Anterior cingulate cortex (tissue), 58 donors: Measurements from ENCODE around the gene NCKAP5.
A peak's percentile ranks its signal among the peaks of the same experiment; 100 is the strongest.

Experiments used
- DNase-seq, 58 donors: peaks; one replicate each; lab custom pipeline; 2025; lab: John Stamatoyannopoulos, UW

NCKAP5 gene

DNA sequence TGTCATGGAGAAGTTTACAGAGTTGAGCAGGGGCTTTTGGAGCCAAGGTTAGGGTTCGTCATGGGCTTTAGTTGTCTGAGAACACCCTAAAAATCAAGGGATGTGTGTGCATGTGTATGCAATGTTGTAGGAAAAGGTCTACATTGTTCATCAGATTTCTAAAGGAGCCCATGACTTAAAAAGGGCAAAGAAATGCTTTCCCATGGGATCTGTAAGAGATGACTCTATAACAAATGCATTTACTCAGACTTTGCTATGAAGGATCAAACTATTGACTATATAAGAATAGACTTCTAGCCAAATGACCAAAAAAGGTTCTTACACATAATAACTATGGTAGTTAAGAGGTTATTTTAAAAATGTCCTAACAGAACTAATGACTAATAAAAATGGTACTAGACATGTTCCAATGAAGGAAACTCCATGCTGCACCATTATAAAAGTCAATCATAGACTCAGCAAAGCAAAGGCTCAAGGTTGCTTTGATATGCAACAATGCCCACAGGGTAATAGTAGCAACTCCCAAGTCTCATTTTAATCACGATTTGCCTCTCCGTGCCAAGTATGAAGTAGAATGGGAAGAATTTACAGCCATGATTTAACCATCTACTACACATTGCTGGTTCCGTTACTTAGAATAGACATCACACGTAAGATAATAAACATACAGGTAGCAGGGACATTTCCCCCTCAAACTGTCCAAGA lies 158.5 kb downstream of the NCKAP5 start:
- no peak for DNase-seq

DNA sequence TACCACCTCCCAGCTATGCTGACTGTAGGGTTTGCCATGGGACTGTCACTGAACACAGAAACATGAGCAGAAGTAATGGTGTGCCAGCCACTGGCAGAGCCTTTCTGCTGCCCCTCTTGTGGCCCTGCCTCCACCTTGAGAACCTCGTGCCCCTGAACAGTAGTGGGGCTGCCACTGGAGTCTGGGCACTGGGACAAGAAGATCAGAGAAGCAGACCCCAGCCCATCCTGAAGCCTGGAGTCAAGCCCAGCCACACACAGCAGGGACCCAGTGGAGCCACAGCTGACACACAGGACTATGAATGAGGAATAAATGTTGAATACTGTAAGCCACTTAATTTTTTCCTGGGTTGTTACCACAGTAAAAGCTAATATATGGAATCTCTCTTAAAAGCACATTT lies 159.6 kb downstream of the NCKAP5 start:
- no peak for DNase-seq

DNA sequence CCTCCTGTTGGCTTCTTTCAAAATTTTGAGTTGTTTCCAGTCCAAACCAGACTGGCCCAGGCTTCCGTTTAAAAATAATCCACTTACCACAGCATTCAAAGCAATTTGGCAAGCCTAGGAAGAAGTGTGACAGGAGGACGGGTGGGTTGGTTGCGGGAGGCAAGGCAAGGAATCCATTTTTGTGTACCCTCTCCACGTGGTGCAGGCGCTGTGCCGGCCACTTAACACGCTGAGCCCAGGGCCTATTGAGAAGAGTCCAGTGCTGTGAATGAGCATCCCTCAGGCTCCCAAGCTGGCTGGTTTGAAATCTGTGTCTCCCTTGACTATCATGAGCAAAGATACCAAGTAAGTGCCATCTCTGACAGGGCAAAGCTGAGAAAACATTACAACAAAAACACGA lies 160.9 kb downstream of the NCKAP5 start:
- DNase-seq: no peak

DNA sequence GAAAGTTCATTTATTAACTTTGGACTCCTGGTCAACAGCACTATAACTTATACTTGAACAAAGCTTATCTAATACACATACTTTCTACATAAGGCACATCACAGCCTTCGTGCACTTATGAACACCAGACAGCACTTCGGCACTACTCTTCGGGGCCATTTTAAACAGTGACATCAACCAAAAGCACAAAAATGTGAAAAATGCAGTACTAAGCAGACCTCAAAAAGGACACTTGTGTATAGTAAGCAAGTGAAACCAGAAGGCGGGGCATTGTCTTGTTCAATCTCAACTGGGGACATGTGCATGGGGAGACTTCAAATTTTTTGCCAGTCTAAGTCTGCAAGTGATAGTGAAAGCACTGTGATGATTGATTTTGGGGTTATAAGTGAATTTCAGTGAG lies 163.0 kb downstream of the NCKAP5 start:
- no peak for DNase-seq

DNA sequence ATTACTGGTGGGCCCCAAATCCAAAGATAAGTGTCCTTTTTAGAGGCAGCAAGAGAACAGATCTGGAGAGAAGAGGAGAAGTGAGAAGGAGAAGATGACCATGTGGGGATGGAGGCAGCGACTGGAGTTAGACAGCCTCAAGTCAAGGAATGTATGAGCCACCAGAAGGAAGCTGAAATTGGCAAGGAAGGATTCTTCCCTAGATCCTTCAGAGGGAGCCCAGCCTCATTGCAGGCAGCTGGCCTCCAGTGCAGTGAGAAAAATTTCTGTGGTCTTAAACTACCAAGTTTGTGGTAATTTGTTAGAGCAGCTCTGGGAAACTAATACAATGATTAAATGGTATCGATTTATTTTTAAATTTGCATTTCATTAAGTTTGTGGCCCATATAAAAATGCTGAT lies 167.9 kb downstream of the NCKAP5 start:
- no peak for DNase-seq

DNA sequence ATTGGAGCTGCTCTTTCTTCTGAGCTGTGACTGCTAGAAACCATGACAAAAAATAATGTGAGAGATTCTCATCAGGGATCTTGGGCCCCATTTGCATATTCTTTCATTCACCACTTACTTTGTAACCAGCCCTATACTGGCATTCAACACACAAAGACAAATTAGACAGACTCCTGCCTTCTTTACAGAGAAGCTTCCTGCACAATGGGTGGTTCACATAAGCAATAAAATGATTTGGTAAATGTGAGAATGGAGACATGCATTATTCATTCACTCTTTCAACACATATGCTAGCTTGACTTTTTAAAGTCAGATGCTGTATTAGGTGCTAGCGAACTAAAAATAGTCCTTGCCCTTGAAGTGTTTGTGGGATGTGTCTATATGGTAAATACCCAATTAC lies 174.4 kb downstream of the NCKAP5 start:
- DNase-seq: no peak

DNA sequence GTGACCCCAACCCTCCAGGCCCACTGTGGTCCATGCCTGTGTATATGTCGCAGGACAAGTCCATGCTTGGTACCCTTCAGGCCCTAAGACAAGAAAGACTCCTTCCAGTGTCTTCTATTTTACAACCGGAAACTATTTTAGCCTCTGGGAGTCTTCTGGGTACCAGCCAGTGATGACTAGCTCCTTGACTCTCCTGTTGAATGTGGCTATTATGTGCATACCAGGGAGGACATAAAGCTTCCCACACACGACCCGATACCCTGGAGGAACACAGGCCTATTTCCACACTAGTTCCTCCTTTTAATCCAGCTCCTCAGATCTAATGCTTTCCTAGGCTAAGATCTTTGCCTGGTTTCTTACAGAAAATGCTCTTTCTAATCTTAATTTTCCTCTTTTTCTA lies 178.1 kb downstream of the NCKAP5 start:
- no peak for DNase-seq

DNA sequence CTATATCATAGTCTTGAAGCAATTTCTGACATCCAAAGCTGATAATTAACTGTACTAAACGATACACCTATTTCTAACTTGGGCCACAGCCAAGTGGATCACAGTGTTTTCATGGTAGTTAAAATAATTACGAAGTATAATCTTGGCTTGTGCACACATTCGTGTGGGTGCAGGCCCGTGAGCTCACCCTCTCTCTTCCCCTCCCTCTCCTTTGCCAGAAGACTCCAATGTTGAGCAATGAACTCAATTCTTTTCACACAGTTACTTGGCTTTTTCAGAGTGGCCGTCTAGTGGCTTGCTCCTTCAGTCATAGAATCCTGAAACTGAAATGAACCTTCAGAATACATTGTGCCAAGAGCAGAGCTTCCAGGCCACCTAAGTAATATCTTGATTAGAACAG lies 178.7 kb downstream of the NCKAP5 start:
- DNase-seq: no peak

DNA sequence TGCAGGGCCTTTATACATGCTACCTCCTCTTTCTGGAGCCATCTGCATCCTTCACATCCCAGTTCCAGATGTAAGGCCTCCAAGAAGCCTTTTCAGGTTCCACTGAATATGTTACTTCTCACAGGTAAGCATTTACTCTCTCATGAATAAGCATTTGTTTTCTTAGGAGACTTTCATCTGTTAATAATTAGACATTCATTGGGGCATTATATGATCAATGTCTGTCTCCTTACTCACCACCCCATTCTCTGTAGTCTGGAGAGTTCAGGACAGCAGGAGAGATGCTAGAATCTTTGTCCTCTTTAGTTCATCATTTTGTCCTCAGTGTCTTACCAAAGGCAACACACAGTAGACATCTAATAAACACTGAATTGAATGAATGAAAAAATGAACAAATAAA lies 185.7 kb downstream of the NCKAP5 start:
- no peak for DNase-seq

DNA sequence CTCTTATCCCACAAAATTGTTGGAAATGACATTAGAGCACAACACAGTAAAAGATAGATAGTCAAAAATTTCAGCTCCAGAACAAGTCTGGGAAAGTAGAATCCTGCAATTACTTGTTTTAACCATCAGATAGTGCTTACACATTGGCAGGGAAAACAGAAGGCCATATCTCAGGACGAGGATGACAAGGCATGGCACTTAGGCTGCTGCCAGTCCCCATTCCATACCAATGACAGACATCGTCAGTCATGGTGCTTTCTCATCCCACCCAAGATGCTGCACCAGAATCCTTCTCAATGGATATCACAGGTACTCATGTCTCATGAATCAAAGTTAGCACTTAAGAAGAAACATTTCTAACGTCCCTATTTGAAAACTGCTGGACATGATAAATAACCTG lies 187.3 kb downstream of the NCKAP5 start:
- no peak for DNase-seq

DNA sequence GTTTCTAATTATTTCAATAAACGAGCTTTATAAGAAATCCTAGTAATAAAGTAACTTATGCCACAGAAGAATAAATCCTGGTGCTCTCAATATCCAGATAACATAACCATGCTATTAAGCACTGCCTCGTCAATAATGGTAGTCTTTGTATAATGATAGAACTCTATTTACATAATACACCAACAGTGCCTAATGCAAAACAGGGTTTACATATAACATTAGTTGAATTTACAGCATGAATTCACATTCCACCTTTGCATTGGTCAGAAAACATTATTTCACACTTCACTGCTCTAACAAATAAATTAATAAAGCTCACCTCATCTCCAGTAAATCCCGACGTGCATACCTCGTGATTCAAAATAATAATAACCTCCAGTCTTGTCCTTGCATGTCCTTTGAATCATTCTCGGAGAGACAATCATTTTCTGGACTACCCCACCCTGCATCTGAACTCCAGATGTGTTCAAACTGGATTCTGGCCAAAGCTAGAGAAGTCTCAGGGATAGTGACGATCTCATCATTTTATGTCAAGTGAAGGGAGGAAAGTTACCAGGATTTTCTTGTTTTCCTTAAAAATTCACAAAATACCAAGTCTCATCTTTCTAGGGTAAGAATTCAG lies 189.2 kb downstream of the NCKAP5 start:
- DNase-seq: no peak

DNA sequence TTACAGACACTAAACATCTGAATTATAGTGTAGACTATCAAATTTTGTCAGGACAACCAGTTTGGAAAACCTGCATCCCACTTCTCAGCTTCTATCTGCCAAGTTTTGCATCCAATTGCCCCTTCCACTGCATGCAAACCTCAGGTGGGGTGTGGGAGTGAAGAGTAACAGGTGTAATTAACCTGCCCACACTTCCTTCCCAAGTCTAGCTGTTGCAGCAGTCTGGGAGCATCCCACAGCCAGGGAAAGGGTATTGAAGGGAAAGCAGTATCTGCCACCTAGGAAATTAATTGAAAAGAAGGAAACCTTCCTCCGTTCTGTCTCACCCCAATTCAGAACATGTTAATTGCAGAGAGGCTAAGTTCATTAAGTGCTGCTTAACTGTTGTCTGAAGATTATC lies 189.9 kb downstream of the NCKAP5 start:
- DNase-seq: no peak

DNA sequence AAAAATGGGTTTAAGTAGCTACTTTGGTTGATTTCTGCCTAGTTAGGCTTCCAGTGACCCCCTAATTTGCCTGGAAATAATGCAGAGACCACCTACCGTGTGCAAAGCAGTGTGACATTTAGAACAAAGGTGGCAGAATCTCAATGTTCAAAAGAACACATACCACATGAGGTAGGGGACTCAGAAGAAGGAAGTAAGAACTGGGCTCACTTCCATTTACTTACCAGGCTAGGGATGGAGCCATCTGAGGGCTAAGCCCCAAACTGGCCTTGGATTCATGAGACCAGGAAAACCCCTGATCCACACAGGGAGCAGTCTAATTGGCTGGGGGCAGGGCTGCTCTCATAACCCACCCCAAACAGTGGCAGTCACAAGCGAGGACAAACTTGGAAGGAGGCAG lies 190.7 kb downstream of the NCKAP5 start:
- DNase-seq: no peak

DNA sequence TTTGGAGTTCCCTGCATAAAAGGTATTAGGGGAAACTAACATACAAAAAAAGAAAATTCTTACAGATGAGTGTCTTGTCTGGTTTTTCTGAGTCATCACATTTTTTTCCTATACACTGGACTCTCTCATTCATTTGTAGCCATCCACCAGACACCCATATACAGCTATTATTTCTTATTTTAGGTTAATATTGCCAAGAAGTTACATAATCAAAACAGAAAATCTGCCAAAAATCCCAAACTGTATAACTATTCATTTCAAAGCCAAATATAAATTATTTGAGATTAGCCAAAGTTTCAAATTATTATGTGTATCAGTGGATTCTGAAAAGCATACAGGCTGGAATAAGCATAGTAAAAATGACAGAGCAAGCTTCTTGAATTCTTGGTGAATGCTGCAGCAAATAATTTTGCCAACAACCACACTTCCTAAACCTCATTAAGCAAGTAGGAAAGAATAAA lies 191.2 kb downstream of the NCKAP5 start:
- DNase-seq: no peak

DNA sequence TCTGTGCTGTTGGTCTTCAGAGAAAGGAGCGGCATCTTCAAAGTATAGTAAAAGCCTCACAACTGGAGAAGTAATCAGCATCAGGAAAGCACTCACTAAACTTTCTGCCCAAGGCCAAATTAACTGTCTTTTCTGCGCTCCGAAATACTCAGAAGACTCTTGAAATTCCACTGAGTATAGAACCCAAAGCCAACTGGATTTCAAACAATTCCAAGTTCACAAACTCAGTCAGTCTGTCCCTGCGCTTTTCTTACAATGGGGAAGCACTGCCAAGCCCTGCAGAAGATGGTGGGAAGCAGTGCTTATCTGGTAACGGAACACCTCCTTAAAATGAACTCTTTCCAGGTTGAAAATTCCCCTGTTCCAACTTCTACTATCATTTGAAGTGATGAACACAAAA lies 193.5 kb downstream of the NCKAP5 start:
- DNase-seq: no peak

DNA sequence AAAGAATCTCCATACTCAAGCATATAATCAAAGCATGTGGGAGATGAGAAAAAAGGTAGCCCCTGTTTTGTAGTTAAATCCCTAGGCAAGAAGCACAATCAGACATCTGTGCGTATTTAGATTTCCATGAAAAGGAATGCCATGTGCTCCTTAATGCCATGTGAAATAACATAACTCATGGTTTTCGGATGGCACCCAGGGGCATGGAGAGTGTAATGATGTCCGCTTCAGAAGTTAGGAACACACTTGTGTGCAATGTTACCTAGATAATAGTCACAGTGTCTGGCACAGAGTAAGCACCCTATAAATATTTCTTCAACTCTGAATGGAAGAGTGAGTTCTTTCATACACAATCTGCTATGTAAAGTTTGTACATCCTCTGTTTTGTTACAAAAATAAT lies 197.0 kb downstream of the NCKAP5 start:
- no peak for DNase-seq

DNA sequence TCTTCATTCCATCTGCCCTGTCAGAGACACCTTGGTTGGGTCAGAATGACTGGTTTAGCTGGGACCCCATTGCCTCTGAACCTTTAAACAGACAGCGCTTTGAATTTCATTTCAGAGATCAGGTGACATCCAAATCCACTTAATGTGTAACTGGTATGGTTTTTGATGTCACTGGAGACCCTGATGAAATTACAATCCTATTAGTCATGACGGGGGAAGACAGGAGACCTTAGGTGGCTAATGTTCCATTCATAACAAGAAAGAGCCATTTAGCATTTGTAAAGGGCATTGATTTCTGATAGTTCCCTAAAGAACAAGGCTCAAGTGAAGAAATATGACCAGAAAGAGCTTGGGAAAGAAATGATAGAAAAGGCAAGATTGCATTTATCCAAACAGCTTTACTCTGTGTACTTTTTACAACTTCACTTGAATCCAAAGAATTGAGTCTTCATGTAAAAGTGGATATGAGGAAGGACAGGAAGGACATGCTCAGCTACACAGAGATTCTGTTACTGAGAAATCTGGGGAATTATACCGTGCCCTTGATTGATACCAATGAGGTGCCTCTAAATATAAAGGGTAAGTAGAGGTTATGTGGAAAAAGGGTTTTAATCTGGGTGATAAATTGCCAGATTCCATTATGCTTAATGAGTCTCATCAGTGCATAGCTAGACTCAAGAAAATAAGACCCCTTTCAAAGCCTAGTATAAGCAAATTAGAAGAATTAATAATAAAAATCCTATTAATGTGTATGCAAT lies 198.2 kb downstream of the NCKAP5 start:
- DNase-seq: no peak

DNA sequence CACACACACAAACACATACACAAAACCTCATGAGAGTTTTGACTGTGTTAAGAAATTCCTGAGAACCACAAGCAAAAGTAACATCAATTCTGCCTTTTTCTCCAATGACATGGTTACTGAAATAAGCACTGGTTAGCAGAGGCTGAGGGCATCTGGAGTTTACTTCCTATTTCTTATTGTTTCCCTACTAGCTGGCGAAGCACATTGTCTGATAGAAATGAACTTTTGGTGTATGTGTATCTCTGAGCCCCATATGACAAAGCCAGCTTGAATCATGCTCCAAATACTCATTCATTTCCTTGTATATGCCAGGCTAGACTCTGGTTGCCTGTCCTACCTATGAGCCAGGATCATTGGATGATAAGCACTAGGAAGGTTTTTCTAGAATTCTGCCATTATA lies 203.1 kb downstream of the NCKAP5 start:
- DNase-seq: no peak

DNA sequence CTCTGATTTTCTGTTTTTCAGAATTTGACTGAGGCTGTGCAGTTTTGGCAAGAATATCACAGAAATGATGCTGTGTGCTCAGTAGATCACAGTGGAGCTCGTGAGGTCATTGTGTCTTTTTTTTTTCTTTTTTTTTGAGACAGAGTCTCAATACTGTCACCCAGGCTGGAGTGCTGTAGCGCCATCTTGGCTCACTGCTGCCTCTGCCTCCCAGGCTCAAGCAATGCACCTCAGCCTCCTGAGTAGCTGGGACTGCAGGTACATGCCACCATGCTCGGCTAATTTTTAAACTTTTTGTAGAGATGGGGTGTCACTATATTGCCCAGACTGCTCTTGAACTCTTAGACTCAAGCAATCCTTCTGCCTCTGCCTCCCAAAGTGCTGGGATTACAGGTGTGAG lies 203.6 kb downstream of the NCKAP5 start:
- DNase-seq: no peak

DNA sequence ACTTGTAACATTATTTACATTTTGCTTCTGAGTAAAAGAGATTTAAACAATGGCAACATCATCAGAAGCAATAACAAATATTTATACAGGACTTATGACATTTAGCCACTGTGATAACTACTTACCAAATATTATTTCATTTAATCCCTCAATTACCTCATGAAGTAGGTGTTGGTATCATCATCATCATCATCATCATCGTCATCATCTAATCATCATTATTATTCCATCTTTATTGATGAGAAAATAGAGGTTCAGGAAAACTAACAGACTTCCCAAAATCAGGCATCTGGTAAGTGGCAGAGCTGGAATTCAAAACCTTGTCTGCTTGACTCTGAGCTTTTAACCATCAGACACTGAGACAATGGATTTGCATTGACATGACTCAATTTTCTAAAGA lies 204.4 kb downstream of the NCKAP5 start:
- DNase-seq: no peak

DNA sequence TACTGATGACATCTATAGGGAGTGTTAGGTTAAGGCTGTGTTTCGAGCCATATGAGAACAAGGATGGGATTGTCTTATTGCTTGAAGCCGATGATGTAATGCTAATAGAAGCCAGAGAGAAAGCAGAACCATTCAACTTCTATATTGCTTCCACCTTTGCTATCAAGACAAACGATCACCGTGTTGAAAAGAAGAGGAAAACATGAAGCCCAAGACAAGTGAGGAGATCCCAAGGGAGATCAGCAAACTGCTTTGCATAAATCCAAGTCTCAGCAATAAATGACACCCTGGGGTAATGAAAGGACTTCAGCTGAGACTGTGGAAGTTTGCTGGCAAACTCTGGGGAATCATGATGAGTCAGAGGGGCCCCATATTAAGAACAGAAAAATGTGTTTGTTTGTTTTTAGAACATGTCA lies 206.2 kb downstream of the NCKAP5 start:
- DNase-seq: peak in 2 of 58 donors; percentile 4 to 25

DNA sequence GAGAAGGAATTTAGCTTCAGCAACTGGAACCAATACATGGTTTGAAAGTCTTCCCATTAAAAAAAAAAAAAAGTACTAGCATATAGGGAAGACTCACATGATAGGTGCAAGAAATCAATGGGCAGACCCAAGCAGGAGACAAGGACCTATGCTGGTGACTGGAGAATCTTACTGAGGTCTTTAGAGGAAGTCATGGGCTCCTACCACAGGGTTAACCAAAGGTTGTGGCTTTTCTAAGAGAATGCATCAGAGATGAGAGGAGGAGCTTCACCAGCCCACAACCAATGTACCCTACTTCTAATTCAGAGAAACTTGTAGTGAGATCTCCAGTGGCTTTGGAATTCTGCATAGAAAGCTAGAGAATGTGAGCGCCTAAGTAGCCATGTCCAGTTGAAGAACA lies 207.4 kb downstream of the NCKAP5 start:
- no peak for DNase-seq
